Adrenal gland (tissue), 12 donors: ENCODE results near the gene DAP3. TPM values are rescaled to one million over a fixed set of nuclear protein-coding genes. Genes with fewer than 3 reads are reported as not detected.
"Not testable (repeated sequence)": the region's sequence is repeated elsewhere in the genome, so short reads cannot be mapped to it uniquely, and the experiment has no call there.

ENCODE experiments used
- DNase-seq, 7 donors: peaks; one replicate each; pipeline ENCODE4 v3.0.0-alpha.2; 2019 to 2020
- H3K27ac ChIP-seq, 5 donors: fragments of 200-600 bp; sonication (generic) in 4 of 5; 1 replicate in 3 of 5; 2 replicates in 2 of 5; pipeline versions ENCODE4 v1.5.1 to v1.8.0; 2016 to 2020; ENCODE audit warnings: mild to moderate bottlenecking in 1 of 5
- H3K27me3 ChIP-seq: fragments of 200-600 bp; 2 replicates; pipeline ENCODE4 v1.8.0; 2021
- H3K36me3 ChIP-seq, 2 donors: fragments of 200-600 bp; replicated peaks in 1 of 2; 1 replicate in 1 of 2; 2 replicates in 1 of 2; pipeline versions ENCODE4 v1.5.1 to v1.8.0; 2018 to 2022
- H3K4me1 ChIP-seq, 2 donors: fragments of 200-600 bp; replicated peaks in 1 of 2; 1 replicate in 1 of 2; 2 replicates in 1 of 2; pipeline versions ENCODE4 v1.5.1 to v1.8.0; 2018 to 2021
- H3K4me3 ChIP-seq, 4 donors: fragments of 200-600 bp; sonication (generic) in 3 of 4; one replicate each; pipeline ENCODE4 v1.5.1; 2016 to 2018
- H3K9me3 ChIP-seq, 3 donors: fragments of 200-600 bp; sonication (generic) in 1 of 3; replicated peaks in 1 of 3; 1 replicate in 2 of 3; 2 replicates in 1 of 3; pipeline versions ENCODE4 v1.5.1 to v1.8.0; 2016 to 2021
- CTCF ChIP-seq, 6 experiments: fragments of 450-650 bp in 4 of 6; fragments of 200-600 bp in 2 of 6; sonication (generic) in 1 of 6; IDR thresholded peaks; 1 replicate in 5 of 6; 2 replicates in 1 of 6; pipeline versions ENCODE4 v1.5.1 to v1.8.0; 2016 to 2021; ENCODE audit warnings: antibody characterized with exemption in 6 of 6, mild to moderate bottlenecking in 2 of 6, moderate library complexity in 1 of 6
- POLR2A ChIP-seq, 2 donors: fragments of 450-650 bp; IDR thresholded peaks; one replicate each; pipeline ENCODE4 v1.6.1; 2017; ENCODE audit warnings: antibody characterized with exemption in 2 of 2, mild to moderate bottlenecking in 2 of 2, moderate library complexity in 1 of 2
- WGBS, 4 donors: extraction: QIAGEN DNeasy Blood & Tissue Kit in 2 of 4; methylation state at CpG; one replicate each; pipeline versions ENCODE4 v1.1.5 to v1.1.7; 2013 to 2017; 5-methylcytosine and 5-hydroxymethylcytosine counted together
- intact Hi-C, 2 donors: fragments of 100-400 bp; cut with DNase I; formaldehyde crosslinking; loops; one replicate each; pipeline versions ENCODE4 v1.14.1 to v1.15.0; 2022 to 2023
- polyA plus RNA-seq, 3 donors: library from polyadenylated mRNA; stranded (reverse); fragments of 200-250 nt in 2 of 3; fragments of 350-450 nt in 1 of 3; fragmentation: Illumina TruSeq in 1 of 3; extraction: RNeasy Lipid Tissue Mini Kit (QIAGEN cat#74804) in 1 of 3; gene quantifications; one replicate each; pipeline ENCODE4 v1.2.3, GENCODE V29; 2013 to 2014
- total RNA-seq, 9 donors: library from RNA; depleted of rRNA in 4 of 9; stranded (reverse); fragments of >200 nt in 4 of 9; fragments of 120-200 nt in 1 of 9; fragmentation: NEBNext Ultra II Directional in 1 of 9; extraction: Animal tissue kit (Norgen Biotek cat#: 25700) in 1 of 9; gene quantifications; one replicate each; pipeline versions ENCODE4 v1.1.0 to v1.2.4, GENCODE V29; 2013 to 2023
- donor health status: healthy with polysubstance abuse.
- donor health status: Bipolar disorder and iron deficiency.
- donor health status: DM: yes; HTN: yes; CAD: no.
- donor health status: DM: no; HTN: no; CAD: no.
- donor health status: DM: no; HTN: no; CAD: no.
- donor health status: DM: yes; HTN: yes; CAD: no.

The DAP3 gene
- total and polyA plus RNA-seq, 12 donors: 85.4 to 186 (median 115) TPM

DNA sequence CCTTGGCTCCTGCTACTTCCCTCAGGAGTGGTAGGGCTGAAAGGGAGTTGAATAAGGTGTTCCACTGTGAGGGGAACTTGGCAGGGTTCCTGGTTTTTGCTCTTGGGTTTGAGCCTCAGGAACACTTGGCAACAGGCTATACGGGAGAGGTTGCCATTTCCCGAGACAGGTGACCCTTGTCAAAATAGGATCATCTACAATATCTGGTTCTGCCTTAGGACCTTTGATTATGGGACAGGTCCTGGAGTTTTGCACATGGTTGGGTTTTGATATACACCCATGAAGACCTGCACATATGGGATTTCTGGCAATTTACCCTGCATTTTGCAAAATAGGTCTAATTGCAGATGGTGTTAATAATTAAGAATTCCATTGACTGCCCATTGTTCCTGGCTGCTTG is 31.4 kb upstream of the DAP3 start:
- Histone ChIP-seq H3K9me3 (no peaks in the 10 kb centered on the region), H3K4me1 (no peaks in the 10 kb centered on the region), H3K36me3 (peaks cover 0 to 40% of the 10 kb centered on the region in 2 donors), H3K4me3 (no peak overlapping the region), H3K27me3 (no peaks in the 10 kb centered on the region), H3K27ac (no peak overlapping the region)
- WGBS, 4 donors: 58 to 83% (median 72%) methylated on average over 2 of the region's 2 CpGs
- TF ChIP-seq POLR2A (IDR thresholded peaks at IDR 0.05) (no peak), CTCF (IDR thresholded peaks at IDR 0.05) (no peak)
- intact Hi-C loops: no loop called here
- no peak for DNase-seq

DNA sequence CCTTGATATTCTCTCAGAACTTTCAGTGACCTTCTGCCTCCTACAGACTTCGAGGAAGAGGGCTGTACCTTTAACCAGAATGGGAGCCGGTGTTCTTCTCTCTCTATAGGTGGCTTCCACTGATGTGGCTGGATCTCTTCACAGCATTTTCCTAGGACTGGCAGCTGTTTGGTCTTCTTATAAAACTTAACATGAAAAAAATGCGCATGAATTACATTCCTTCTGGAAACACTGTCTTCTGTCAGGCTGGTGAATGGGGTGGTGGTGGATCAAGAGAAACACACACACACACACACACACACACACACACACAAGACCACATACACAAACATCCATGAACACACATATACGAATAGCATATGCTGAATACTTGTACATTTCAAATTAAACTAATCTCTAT is 27.7 kb upstream of the DAP3 start:
- intact Hi-C loops, H3K27ac ChIP-seq, H3K4me1 ChIP-seq, H3K4me3 ChIP-seq, H3K27me3 ChIP-seq, DNase-seq, H3K9me3 ChIP-seq: not testable (repeated sequence)
- peaks cover 0 to 75% of the 10 kb centered on the region in 2 donors for H3K36me3 ChIP-seq
- WGBS, 4 donors: 77 to 88% (median 80%) methylated on average over 3 of the region's 4 CpGs

DNA sequence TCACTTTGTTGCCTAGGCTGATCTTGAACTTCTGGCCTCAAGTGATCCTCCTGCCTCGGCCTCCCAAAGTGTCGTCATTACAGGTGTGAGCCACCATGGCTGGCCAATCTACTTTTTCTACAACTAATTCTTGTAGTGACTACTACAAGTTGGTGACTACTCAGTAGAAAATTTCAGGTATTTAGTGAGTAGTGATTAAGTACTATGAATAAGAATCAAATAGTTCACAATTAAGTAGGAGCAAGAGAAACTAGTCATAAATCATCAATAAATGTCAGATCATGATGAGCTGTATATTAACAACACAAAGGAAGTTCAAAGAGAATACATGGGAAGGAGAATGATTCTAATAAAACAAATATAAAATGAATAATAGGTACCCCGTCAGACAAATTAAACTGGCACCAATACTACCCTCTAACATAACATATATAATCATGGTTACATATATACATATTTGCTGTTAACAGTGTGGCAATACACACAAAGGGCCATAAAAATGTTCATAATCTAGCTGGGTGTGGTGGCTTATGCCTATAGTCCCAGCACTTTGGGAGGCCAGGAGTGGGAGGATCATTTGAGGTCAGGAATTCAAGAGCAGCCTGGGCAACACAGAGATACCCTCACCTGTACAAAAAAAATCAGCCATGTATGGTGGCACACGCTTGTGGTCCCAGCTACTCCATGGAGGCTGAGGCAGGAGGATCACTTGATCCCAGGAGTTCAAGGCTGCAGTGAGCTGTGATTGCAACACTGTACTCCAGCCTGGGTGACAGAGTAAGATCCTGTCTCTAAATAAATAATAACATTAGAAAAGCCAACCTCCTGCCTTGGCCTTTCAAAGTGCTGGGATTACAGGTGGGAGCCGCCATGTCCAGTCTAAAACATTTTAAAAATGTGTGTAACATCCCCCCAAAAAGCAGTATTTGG is 19.4 kb upstream of the DAP3 start:
- intact Hi-C loops: no loop called here
- Histone ChIP-seq H3K4me3 (no peak overlapping the region), H3K27ac (no peak overlapping the region), H3K27me3 (no peaks in the 10 kb centered on the region), H3K9me3 (no peaks in the 10 kb centered on the region), H3K4me1 (no peaks in the 10 kb centered on the region), H3K36me3 (peaks cover 0 to 95% of the 10 kb centered on the region in 2 donors)
- WGBS, 4 donors: 95 to 99% (median 98%) methylated on average over 5 of the region's 5 CpGs
- TF ChIP-seq POLR2A (IDR thresholded peaks at IDR 0.05): no peak
- no peak for TF ChIP-seq CTCF (IDR thresholded peaks at IDR 0.05)
- DNase-seq: no peak

GRCh38 chr1:155671750-155672149 is 17.1 kb upstream of the DAP3 start:
- Histone ChIP-seq H3K27me3 (no peaks in the 10 kb centered on the region), H3K9me3 (no peaks in the 10 kb centered on the region), H3K4me1 (no peaks in the 10 kb centered on the region), H3K36me3 (peaks cover 0 to 96% of the 10 kb centered on the region in 2 donors), H3K4me3 (no peak overlapping the region), H3K27ac (no peak overlapping the region)
- no peak for TF ChIP-seq CTCF (IDR thresholded peaks at IDR 0.05)
- no peak for TF ChIP-seq POLR2A (IDR thresholded peaks at IDR 0.05)
- WGBS, 4 donors: 93 to 95% (median 94%) methylated on average over 4 of the region's 4 CpGs
- DNase-seq: no peak
- intact Hi-C loops: no loop called here

DNA sequence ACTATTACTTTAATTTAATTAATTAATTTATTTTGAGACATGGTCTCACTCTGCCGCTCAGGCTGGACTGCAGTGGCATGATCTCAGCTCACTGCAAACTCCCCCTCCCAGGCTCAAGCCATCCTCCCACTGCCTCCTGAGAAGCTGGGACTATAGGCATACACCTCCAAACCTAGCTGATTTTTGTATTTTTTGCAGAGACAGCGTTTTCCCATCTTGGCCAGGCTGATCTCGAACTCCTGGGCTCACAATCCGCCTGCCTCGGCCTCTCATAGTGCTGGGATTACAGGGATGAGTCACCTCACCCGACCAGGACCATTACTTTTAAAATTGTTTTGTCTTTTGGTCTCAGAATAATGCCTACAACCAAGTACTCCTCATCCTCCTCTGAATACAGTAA is 15.9 kb upstream of the DAP3 start:
- H3K4me3 ChIP-seq: no peak overlapping the region
- 86 to 92% (median 90%) methylated on average over 6 of the region's 6 CpGs for WGBS, 4 donors
- intact Hi-C loops: no loop called here

More for the DNA sequence above, 15.9 kb upstream of the DAP3 start:
- no peak overlapping the region for H3K27ac ChIP-seq
- no peak for DNase-seq
- H3K27me3 ChIP-seq: no peaks in the 10 kb centered on the region
- peaks cover 0 to 96% of the 10 kb centered on the region in 2 donors for H3K36me3 ChIP-seq
- H3K9me3 ChIP-seq: no peaks in the 10 kb centered on the region
- no peak for TF ChIP-seq CTCF (IDR thresholded peaks at IDR 0.05)
- no peak for TF ChIP-seq POLR2A (IDR thresholded peaks at IDR 0.05)
- H3K4me1 ChIP-seq: no peaks in the 10 kb centered on the region
